Prostate gland (tissue), 2 donors: Measurements from ENCODE around the gene ZNF740.

Source experiments
- POLR2A ChIP-seq: fragments of 450-650 bp; IDR thresholded peaks from one replicate; pipeline ENCODE4 v1.6.1; 2016; ENCODE audit warnings: antibody characterized with exemption, mild to moderate bottlenecking
- POLR2AphosphoS5 ChIP-seq: sonication (generic); formaldehyde crosslinking; IDR thresholded peaks from one replicate; pipeline ENCODE4 v1.6.1; 2017; ENCODE audit warnings: antibody characterized with exemption
- TF ChIP-seq, protein P1 (sequence below), 4 experiments: fragments of 200-600 bp in 2 of 4; fragments of 450-650 bp in 2 of 4; sonication (generic) in 2 of 4; IDR thresholded peaks; 1 replicate in 3 of 4; 2 replicates in 1 of 4; pipeline ENCODE4 v1.5.1; 2016 to 2019; ENCODE audit warnings: antibody characterized with exemption in 4 of 4, mild to moderate bottlenecking in 2 of 4, moderate library complexity in 2 of 4

DNA sequence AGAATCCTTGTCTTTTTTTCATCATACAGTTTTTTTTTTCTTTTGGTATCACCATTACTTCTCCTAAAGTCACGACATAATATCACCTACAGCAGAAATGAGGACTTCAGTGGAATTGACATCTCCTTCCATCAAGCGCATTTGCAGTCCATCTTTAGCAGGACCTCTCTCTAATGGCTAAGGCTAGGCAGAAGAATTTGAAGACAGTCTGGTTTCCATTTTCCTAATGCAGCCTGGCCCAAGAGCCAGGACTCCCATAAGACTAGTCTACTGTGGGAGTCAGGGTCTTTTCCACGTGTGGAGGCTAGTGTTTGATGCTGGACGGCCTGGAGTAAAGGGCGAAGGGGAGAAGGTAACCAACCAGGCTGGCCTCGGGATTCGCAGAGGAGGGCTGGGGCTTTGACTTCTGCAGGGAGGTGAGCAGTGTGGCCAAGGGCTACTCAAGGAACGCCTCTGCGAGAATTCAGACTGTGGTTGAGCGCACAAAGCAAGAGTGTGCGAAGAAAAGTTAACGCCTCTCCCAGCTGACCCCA, 769 bp upstream of the ZNF740 start:
- TF ChIP-seq, protein P1, sequence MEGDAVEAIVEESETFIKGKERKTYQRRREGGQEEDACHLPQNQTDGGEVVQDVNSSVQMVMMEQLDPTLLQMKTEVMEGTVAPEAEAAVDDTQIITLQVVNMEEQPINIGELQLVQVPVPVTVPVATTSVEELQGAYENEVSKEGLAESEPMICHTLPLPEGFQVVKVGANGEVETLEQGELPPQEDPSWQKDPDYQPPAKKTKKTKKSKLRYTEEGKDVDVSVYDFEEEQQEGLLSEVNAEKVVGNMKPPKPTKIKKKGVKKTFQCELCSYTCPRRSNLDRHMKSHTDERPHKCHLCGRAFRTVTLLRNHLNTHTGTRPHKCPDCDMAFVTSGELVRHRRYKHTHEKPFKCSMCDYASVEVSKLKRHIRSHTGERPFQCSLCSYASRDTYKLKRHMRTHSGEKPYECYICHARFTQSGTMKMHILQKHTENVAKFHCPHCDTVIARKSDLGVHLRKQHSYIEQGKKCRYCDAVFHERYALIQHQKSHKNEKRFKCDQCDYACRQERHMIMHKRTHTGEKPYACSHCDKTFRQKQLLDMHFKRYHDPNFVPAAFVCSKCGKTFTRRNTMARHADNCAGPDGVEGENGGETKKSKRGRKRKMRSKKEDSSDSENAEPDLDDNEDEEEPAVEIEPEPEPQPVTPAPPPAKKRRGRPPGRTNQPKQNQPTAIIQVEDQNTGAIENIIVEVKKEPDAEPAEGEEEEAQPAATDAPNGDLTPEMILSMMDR (IDR thresholded peaks at IDR 0.05): no peak
- TF ChIP-seq POLR2A (no peak), POLR2AphosphoS5 (no peak)
